NCI-H2227 treated with DMSO at 0.1 percent for 48 hours (cell line): ENCODE measurements around the gene ZNF496.
"Not testable (repeated sequence)": the region's sequence is repeated elsewhere in the genome, so short reads cannot be mapped to it uniquely, and the experiment has no call there.

Experiments
- DNase-seq: peaks from one replicate; lab custom pipeline; 2025; lab: John Stamatoyannopoulos, UW

ZNF496 gene

GRCh38 chr1:247331525-247332214 is at the start of gene ZNF496:
Gene ZNF496 (minus strand): TSS chr1:247331867. CDS start chr1:247329578, 2,289 bp downstream.
- DNase-seq = peak; percentile 74

DNA sequence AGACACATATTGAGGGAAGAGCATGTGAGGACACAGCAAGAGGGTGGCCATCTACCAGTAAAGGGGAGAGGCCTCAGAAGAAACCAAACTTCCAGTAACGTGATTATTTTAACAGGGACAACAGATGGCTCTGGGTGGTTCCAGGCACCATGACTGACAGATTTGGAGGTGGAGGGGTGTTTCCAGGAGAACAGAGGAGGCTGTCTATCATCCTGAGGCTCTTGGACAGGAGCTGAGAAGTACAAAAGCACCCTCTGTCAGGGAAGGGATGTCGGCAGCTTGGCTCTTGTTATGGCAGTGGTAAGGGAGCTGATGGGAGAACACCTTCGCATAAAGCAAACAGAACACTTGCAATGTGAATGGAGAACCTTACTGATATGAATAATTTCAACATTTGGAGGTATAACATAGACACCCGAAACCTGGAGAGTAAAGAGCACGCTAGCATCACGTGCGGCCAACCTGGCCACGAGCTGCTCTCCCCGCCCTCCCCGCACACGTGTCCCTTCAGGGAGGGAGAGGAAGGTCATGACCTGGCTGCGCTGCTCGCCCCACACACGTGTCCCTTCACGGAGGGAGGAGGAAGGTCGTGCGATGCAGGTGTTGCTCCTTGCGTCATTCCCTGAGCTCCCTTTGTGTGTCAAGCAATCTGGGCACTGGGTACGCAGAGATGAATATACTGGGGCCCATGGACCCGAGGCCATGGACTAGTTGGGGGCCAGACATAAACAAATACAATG is 46.8 kb upstream of the ZNF496 start:
- no peak for DNase-seq

- not testable (repeated sequence) for DNase-seq
Measured at GRCh38 chr1:247377656-247378055, 46.0 kb upstream of the ZNF496 start.

GRCh38 chr1:247376659-247377058 is 45.0 kb upstream of the ZNF496 start:
- DNase-seq = no peak

DNA sequence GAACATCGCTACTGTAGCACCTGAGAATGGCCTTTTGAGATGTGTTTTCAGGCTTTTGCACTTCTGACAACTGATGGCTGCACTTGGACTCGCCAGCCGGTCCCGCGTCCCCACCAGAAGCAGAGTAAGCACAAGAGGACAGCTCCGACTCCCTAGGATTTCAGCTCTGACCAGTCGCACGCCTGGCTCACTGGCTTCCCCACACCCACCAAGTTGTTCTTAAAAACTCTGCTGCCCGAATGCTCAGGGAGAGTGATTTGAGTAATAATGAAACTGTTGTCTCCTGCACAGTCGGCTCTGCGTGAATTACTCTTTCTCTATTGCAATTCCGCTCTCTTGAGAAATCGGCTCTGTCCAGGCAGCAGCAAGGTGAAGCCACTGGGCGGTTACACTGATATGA is 44.1 kb upstream of the ZNF496 start:
- DNase-seq = no peak

DNA sequence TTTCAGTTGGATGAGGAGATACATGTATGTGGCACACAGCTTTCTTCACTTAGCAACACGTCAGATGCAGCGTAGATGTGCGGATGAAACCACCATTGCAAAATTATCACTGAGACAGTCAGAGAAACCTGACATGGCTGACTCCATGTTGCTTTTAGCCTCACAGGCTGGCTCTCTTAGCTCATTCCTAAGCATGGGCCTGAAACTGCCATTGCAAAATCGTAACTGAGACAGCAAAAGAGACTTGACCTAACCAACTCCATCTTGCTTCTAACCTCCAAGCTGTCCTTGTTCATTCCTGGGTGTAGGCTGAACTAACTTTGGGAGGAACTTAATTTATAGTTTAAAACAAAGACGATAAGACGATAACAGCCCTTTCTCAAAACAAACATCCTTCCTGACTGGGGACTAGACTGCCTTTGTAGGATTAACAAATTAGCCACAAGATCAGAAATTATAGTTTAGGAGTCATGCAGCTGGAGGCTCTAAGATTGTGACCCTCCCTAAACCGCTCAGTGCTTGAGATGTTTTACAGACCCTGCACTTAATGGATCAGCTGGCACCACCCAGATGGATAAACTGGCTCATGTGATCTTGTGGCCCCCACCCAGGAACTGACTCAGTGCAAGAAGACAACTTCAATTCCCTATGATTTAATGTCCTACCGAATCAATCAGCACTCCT is 43.1 kb upstream of the ZNF496 start:
- not testable (repeated sequence) for DNase-seq

DNA sequence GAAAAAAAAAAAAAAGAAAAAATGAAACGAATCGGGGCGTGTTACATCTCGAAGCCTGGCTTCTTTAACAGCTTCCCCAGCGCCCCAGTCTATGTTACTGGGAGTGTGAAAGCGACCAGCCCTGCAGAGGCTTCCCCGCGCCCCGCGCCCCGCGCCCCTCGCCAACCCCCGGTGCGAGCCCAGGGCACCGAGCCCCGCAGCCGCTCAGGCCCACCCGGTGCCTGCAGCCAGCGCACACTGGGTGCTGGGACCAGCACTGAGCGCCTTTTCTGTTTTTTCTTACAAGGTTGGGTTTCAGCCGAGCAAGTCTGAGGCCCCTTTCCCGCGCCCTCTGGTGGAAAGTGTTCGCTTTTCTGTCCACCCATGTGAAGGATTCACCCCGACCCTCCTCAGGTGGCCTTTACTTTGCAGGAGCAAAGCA is 42.1 kb upstream of the ZNF496 start:
- DNase-seq = no peak

DNA sequence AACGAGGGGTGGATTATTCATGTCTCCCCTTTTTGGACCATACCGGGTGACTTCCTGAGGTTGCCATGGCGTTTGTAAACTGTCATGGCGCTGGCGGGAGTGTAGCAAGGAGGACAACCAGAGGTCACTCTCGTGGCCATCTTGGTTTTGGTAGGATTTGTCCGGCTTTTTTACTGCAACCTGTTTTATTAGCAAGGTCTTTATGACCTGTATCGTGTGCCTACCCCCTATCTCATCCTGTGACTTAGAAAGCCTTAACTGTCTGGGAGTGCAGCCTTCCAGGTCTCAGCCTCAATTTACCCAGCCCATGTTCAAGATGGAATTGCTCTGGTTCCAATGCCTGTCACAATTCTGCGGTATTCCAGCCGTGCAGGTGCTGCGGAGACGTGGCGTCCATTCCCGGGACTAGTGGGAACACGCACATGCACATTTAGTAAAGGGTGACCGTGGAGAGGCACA is 40.2 kb upstream of the ZNF496 start:
- no peak for DNase-seq

DNA sequence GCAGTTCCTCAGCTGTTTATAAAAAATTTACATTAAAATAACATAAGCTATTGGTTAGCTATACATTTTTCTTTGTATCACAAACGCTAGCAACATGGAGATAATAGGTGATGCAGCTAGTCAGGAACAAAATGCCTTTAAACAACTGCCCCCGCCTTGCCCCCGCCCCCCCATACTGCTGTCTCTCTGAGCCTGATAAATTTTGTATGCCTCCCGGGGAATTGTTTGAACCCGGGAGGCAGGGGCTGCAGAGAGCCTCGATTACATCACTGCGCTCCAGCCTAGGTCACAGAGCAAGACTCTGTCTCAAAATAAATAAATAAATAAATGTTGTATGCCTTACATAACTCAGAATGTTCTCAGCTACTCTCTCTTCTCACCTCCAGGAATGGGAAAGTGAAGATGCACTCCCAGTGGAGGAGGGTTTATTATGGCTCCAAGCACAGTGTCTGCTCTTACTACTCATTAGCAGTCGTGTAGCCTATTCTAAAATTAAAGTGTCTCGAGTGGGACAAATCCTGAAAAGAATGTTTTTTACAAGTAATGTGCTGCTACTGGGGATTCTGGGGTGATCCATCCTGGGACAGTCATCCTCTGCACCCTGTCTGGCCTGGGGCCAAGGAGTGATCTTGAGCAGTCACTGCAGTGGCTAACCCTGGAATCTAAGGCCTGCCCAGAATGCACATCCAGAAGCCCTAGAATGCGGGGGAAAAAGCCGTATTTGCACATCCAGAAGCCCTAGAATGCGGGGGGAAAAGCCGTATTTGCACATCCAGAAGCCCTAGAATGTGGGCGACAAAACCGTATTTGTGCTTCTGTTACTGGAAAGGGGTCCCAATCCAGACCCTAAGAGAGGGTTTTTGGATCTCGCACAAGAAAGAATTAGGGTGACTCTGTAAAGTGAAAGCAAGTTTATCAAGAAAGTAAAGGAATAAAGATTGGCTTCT is 39.4 kb upstream of the ZNF496 start:
- no peak for DNase-seq

GRCh38 chr1:247368490-247369145 is 37.0 kb upstream of the ZNF496 start:
- no peak for DNase-seq

DNA sequence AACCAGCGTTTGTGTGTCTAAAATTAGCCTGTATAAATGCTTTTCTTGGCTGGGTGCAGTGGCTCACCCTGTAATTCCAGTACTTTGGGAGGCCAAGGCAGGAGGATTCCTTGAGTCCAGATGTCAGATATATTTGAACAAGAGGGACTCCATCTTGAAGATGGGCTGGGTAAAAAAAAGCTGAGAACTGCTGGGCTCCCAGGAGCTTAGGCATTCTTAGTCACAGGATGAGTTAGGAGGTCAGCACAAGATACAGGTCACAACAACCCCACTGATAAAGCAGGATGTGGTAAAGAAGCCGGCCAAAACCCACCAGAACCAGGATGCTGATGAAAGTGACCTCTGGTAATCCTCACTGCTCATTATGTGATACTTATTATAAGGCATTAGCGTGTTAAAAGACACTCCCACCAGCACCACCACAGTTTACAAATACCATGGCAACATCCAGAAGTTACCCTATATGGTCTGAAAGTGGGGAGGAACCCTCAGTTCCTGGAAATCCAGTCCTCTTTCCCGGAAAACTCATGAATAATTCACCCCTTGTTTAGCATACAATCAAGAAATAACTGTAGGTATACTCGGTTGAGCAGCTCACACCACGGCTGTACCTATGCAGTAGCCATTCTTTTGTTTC is 36.2 kb upstream of the ZNF496 start:
- DNase-seq = no peak

DNA sequence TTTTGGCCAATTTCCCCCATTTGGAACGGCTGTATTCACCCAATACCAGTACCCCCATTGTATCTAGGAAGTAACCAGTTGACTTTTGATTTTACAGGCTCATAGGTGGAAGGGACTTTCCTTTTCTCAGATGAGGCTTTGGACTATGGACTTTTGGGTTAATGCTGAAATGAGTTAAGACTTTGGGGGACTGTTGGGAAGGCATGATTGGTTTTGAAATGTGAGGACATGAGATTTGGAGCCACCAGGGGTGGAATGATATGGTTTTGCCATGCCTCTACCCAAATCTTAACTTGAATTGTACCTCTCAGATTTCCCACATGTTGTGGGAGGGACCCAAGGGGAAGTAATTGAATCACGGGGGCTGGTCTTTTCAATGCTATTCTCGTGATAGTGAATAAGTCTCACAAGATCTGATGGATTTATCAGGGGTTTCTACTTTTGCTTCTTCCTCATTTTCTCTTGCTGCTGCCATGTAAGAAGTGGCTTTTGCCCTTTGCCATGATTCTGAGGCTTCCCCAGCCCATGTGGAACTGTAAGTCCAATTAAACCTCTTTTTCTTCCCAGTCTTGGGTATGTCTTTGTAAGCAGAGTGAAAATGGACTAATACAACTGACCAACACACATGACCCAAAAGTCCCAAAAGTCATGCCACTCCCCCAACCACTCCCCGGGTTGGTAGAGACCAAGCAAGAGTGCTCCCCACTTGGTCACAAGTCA is 35.4 kb upstream of the ZNF496 start:
- no peak for DNase-seq

GRCh38 chr1:247366345-247366744 is 34.7 kb upstream of the ZNF496 start:
- not testable (repeated sequence) for DNase-seq

DNA sequence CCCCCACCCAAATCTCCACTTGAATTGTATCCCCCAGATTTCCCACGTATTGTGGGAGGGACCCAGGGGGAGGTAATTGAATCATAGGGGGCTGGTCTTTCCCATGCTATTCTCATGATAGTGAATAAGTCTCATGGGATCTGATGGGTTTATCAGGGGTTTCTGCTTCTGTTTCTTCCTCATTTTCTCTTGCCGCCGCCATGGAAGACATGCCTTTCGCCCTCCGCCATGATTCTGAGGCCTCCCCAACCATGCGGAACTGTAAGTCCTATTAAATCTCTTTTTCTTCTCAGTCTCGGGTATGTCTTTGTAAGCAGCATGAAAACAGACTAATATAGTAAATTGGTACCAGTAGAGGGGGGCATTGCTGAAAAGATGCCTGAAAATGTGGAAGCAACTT is 33.4 kb upstream of the ZNF496 start:
- no peak for DNase-seq

DNA sequence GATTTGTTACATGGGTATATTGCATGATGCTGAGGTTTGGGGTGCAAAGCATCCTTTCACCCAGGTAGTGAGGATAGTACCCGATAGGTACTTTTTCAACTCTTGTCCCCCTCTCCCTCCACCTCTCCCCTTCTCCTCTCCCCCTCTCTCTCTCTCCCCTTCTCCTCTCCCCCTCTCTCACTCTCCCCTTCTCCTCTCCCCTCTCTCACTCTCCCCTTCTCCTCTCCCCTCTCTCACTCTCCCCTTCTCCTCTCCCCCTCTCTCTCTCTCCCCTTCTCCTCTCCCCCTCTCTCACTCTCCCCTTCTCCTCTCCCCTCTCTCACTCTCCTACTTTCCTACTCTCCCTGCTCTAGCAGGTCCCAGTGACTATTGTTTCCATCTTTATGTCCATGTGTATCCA is 31.3 kb upstream of the ZNF496 start:
- DNase-seq = not testable (repeated sequence)

DNA sequence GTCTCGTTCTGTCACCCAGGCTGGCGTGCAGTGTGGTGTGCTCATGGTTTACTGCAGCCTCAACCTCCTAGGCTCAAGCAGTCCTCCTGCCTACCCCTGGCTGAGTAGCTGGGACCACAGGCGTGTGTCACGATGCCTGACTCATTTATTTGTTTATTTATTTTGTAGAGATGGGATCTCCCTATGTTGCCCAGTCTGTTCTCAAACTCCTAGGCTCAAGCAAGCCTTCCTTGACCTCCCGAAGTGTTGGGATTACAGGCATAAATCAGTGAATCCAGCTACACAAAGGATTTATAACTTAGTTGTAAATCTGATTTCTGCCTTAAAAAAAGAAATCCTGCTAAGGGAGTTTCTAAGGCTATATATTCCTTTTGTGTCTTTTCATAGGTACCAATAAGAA is 30.5 kb upstream of the ZNF496 start:
- DNase-seq = no peak

GRCh38 chr1:247360991-247361731 is 29.5 kb upstream of the ZNF496 start:
- DNase-seq = no peak

- DNase-seq = no peak
Measured at GRCh38 chr1:247360116-247360898, 28.6 kb upstream of the ZNF496 start.
